NCI-H2227 treated with DMSO at 0.1 percent for 48 hours (cell line): ENCODE data around the gene ACIN1.
A peak's percentile ranks its signal among the peaks of the same experiment; 100 is the strongest.

Experiments
- DNase-seq: peaks from one replicate; lab custom pipeline; 2025; lab: John Stamatoyannopoulos, UW

The ACIN1 gene

DNA sequence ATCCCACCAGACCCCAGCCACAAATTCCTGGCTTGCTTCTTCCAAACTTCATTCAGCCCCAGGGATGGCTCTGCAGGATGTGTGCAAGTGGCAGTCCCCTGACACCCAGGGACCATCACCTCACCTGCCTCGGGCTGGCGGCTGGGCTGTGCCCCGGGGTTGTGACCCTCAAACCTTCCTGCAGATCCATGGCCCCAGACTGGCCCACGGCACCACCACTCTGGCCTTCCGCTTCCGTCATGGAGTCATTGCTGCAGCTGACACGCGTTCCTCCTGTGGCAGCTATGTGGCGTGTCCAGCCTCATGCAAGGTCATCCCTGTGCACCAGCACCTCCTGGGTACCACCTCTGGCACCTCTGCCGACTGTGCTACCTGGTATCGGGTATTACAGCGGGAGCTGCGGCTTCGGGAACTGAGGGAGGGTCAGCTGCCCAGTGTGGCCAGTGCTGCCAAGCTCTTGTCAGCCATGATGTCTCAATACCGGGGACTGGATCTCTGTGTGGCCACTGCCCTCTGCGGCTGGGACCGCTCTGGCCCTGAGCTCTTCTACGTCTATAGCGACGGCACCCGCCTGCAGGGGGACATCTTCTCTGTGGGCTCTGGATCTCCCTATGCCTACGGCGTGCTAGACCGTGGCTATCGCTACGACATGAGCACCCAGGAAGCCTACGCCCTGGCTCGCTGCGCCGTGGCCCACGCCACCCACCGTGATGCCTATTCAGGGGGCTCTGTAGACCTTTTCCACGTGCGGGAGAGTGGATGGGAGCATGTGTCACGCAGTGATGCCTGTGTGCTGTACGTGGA is 52.6 kb downstream of the ACIN1 start, which contains the start of gene PSMB11:
Gene PSMB11 (plus strand): TSS at position 51 of the 804 bp plus-strand sequence. CDS start 14 bp downstream, at position 65.
- no peak for DNase-seq

DNA sequence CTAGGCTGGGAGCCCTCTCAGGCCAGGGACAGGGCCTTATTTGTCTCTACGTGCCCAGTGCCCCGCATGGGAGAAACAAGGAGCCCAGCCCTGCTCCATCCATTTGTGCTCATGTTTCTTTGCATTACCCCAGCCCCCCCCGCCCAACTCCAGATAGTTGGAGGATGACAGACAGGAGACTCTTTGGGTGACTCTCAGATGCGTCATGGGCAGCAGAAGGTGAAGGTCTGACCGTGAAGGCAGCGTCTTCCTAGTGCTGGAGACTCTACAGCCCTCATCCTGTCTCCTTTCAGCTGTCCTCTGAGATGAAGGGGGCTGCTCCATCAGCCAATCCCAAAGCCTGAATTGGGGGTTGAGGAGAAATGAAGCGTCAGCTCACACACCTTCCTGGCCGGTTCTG is 53.2 kb downstream of the ACIN1 start:
- DNase-seq, result no peak

DNA sequence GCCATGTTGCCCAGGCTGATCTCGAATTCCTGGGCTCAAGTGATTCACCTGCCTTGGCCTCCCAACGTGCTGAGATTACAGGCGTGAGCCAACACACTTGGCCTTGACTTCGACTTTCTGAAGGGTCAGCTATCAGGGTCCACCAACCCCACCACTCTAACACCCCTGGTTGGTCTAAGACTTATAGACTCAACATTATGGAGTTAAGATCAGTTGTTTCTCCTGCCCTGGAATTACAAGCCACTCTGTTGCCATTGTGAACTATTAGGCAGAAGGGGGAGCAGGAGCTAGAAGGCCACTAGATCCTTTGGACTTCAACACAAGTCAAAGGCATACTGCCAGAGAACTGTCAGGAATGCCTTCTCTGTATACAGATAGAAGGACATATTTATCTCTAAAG is 54.8 kb downstream of the ACIN1 start:
- no peak for DNase-seq

DNA sequence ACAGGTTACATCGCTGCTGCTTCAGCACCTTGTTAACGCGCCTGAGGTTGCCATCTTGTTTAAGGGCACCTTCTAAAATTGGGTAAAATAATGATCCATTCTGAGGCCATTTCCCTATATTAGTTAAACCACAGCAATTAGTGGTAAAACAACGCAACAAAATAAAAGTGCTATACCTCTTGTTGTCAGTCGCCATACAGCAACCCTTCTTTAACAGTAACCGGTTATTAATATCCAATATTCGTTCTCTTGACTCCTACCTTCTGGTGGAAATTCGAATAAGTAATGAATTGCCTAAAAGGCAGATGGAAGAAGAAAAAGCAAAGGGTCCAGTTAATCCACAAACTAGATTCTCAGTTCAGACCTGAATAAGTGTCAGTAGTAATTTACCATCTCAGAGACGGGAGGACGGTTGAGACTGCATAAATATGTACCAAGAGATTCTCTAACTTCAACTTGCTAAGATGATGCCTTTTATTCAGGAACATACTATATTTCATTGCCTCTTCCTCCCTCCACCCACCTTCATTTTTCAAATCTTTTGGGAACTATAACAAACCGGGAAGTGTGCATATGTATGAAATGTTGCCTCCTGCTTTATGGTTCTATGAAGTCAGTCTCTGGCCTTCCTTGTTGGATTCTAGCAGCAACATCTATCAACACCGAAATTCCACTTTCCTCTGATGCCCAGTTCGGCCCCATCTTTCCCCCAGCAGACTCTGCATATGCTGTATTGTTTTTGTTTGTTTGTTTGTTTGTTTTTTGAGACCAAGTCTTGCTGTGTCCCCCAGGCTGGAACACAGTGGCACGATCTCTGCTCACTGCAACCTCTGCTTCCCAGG is 59.4 kb downstream of the ACIN1 start:
- no peak for DNase-seq

DNA sequence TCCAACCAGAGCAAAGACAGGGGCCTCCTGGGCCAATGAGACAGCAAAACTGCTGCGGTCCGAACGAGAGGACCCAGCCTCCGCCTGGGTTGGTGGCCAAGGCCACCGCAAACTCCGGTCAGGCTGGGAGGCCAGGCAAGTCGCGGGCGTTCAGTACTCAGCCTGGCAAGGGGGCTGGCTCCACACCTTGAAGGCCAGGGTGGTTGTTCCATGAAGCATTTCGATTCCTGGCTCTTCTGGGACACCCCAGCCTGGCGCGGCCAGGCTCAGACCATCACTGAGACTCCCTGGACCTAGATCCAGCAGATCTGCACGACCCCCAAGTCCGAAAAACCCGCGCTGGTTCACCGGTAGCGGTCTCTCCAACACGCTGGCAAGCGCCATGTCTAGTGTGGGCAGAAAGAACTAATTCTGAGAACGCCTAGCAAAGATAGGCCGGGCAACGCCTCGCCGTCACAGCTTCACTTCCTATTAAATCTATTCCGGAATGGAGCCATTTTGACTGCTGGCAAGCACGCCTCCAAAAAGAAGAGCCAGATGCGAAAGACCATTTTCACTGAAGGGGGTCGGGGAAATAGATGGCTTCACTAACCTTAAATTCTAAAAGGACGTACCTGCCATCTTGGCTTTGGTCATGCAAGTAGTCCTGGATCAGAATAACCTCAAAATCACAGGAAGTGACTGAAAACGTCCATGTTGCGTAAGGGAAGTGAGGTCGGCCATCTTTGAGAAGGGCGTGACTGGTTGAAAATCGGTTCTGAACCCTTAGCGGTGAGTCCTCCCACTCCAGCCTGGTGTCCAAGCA is 60.2 kb downstream of the ACIN1 start, which contains the start of gene PSMB5:
Gene PSMB5 (minus strand): TSS at position 403 of the 805 bp plus-strand sequence. CDS start 19 bp downstream, at position 384.
- no peak for DNase-seq

DNA sequence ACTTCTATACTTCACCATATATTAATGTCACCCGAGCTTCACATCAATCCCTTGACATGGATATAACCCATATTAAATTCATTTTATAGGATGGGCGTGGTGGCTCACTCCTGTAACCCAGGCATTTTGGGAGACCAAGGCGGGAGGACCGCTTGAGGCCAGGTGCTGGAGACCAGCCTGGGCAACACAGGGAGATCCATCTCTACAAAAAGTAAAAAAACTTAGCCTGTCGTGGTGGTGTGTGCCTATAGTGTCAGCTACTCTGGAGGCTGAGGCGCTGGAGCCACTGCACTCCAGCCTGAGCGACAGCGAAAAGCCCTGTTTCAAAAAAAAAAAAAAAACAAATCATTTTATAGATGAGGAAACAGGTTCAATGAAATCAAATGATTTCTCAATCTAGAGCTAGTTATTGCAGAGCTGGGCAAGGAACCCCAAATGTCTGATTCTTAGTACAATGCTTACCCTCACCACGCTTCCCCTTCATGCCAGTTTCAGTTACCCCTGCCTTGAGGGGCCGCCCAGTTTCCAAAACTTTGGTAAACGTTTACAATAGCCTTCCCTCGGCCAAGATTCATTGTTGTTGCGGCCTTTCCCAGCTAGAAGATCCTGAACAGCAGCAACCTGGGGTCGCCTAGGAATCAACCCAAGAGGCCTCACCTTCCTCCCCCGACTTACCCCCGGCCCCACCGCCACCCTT is 61.0 kb downstream of the ACIN1 start:
- no peak for DNase-seq

DNA sequence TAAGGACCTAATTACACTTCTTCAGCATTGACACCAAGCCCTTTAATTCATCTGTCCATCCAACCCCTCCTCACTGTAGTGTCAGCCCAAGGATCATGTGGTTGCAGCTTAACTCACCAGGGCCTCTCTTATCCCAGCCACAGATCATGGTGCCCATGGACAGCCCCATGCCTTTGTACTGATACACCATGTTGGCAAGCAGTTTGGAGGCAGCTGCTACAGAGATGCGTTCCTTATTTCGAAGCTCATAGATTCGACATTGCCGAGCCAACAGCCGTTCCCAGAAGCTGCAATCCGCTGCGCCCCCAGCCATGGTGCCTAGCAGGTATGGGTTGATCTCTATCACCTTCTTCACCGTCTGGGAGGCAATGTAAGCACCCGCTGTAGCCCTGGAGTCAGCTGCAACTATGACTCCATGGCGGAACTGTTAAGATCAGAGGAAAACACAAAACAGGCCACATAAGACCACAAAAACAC is 61.6 kb downstream of the ACIN1 start:
- no peak for DNase-seq

DNA sequence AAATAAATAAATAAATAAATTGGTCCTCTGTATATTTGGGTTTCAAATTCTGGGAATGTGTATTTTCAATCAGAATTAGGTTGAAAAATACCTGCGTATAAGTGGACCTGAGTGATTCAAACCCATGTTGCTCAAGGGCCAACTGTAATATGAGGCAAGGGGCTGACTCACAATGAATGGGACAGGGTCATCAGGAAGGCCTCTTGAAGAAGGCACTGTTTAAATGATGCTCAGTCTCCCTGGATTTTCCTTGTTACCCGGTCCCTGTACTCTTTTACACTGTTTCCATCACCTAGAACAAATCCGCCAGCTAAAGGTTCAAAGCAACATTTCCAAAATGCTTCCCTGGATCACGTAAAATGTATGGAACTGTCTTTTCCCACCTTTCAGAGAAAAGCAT is 64.0 kb downstream of the ACIN1 start:
- no peak for DNase-seq

DNA sequence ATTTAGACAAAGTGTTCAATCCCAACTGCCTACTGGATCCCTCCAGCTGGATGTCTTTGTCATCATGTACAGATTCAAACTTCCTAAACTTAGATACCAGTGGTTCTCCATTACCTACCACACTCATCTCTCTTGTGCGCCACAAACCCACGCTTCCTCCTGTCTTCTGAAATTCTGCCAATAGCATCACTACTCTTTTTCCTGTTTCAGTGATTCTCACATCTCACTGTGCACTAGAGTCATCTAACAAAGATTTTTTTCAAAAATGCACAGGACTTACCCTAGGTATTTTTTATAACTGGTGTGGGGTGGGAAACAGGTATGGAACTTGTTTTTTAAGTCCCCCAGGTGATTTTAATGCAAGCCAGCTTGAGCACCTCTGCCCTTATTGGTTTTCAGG is 66.1 kb downstream of the ACIN1 start:
- DNase-seq, result no peak

DNA sequence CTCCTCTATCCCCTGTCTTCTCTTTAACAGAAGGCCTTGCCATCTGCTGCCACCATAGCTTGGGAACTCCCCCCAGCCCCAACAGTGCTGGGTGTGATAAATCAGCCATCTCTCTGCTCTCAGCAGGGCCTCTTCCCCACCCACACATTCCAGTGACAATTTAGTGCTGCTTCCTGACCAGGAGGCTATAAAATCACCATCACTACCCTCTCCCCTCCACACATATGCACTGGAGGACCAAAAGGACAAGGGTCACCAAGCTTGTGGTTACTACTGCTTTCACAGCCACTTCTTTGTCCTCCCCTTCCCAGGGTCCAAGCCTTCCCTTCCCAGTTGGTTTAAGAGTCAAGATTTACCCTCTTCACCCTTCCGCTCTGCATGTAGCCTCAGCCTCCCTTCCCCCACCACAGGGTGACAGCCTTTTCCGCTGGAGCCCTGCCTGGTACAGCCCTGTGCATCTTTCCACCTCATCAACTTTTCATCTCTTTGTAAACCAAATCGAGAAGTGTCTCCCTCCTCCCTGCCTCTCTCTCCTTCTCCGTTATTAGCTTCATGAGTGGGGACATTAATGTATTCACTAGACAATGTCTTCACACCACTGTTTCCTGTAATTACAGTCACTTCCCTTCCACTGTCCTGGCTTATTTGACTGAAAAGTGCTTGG is 69.7 kb downstream of the ACIN1 start:
- DNase-seq, result peak; percentile 74

DNA sequence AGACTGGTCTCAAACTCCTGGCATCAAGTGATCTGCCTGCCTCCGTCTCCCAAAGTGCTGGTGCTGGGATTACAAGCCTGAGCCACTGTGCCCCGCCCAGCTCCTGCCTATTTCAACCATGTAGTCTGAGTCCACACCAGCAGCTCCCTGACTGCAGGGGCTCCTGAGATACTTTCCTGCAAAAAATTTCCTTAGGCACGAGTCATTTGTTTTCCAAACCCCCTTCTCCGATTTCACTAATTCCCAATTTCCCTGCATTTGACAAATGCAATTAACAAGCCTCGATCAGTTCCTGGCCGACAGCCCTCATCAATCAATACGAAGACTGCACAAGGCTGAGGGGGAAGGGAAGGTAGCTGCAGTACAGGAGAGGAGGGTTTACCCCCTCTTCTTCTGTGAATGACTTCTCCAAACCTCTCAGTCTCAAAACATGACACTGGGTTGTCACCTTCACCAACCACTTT is 70.3 kb downstream of the ACIN1 start:
- no peak for DNase-seq

DNA sequence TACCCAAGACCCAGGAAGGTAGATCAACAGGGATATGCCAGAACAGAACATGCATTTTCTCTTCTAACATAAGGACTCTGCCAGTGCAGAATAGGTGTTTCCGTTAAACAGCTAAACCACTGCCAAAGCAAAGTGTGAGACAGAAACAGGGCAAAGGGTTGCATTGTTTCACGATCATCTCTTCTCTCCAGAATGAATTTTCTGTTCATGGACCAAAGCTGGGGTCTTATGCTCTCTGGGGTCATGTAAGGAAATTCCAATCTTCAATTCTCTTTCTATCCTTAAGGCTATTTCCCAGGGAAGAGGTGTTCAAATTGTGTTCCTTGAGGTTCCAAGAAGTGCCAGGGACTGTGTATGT is 71.2 kb downstream of the ACIN1 start:
- no peak for DNase-seq

DNA sequence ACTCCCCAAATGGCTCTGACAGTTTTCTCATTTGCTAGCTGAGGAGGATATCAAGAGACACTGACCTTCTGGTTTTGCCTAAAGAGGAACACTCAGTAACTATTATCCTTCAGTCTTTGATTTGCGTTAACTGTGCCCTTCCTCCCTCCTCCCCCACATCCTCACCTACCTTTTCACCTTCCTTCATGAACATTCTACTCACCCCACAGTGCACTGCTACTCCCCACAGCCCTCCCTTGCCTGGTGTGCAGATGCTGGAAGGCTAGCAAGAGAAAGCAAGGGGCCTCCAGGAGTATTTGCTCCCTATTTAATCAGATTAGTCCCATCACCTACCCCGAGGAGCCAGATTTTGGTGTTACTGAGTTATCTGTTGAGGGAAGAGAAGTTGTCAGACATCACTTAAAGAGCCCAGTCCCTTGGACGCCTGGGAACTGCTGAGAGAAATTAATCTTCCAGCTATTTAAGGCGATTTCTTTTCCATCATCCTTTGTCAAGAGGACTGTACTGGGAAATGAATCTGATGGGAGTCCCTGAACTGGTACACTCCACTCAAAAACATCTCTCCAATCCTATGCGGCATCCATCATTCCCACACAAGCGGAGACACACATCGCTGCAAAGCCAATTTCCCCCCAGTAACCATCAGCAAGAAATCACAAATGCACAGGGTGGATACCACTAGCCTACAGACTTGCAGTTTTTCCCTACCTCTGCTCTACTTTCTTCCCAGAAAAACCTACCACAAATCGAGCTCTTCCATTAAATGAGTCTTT is 71.7 kb downstream of the ACIN1 start:
- no peak for DNase-seq

DNA sequence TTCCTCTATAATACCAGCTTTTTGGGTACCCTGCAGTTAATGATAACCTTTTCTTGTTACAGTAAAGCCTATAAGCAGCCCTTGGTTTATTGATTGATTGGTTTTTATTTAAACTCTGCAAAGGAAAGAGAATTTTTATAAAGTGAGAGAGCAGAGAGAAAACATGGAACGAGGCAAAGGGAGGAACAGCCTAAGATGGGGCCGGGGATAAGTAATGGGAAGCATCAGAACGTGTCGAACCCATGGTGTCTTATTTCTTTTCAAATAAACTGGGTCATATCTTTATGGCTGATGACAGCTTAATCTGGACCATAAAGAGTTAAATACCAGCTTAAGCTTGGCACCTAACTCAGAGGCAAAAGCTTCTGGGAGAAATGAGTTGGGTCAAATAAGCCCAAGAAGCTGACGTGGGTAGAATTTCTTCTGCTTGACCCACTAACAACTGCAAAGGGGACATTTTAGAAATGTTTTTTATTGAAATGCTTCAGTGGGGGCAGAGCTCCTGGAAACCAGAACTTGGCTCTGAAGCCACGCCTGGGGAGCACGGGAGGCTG is 73.0 kb downstream of the ACIN1 start:
- no peak for DNase-seq

DNA sequence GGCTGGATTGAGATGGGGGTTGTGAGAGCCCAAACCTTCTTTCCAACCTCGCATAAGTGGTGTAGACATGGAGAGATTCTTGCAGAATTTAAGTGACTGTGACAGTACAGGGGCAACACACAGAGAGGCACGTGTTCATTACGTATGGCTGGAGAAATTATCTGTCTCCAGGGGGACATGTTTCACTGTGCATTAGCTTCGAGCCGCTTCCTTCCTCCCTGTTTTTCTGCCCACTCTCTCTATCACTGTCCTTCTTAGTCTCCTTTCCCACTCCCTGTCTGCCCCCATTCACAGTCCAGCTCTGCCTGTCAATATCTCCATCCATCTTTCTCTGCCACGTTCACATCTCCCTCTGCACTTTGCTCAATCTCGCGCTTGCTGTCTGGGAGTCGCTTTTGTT is 73.5 kb downstream of the ACIN1 start:
- DNase-seq, result no peak

DNA sequence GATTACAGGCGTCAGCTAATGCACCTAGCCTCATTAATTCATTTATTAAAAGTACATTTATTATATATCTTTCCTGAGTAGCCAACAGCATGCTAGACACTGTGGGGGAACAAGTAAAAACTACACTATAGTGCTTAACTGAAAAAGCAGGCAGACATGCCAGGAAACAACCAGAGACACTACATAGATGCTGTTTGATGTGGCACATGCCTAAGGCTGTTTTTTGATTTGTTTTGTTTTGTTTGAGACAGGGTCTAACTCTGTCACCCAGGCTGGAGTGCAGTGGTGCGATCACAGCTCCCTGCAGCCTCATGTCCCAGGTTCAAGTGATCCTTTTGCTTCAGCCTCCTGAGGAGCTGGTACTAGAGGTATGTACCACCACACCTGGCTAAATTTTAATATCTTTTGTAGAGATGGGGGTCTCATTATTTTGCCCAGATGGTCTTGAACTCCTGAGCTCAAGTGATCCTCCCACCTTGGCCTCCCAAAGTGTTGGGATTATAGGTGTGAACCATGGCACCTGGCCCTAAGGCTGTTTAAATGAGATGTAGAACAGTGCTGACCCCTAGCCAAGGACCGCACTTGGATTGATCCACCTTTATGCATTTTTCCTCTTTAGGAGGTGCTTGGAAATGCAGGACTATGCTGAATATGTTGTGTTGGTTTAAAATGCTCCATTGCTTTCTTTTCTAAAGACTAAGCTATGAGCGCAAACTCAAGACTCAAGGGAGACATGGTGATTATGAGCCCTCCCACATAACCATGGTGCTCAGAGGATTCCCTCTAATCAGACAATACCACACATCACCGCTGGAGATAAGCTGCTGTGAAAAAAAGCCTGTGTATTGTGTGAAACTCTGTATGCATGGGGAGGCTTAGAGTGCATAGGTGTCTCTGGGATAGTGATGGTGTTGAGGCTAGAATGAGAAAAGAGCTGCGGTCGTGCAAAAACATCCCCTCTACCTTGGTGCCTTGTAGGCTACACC is 74.5 kb downstream of the ACIN1 start:
- DNase-seq, result no peak

DNA sequence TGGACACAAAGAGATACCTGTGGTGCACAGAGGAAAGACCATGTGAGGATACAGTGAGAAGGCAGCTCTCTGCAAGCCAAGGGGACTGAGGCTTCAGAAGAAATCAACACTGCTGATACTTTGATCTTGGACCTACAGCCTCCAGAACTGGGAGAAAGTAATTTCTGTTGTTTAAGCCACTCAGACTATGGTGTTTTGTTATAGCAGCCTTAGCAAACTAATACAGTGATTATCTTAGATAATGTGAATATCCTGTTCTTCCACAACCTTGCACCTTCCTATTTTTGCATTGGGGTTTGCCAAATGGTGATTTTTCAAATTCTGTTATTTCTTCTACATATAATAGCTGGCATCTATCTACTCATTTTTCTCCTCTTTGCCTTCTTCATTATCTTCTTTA is 76.8 kb downstream of the ACIN1 start:
- no peak for DNase-seq

DNA sequence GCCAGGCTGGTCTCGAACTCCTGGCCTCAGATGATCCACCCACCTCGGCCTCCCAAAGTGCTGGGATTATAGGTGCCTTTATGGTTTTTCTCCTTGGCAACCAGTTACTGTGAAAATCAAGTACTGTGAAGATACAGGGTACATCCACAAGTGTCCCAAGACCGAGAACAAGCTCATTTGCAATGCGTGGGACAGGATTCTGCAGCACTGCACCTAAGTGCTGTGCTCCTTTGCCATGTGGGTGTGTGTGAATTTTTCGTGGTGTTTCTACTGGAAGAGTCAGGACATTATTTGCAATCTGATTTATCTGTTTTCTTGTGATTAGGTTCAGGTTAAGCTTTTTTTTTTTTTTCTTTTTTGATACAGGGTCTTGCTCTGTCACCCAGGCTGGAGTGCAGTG is 77.8 kb downstream of the ACIN1 start:
- no peak for DNase-seq

DNA sequence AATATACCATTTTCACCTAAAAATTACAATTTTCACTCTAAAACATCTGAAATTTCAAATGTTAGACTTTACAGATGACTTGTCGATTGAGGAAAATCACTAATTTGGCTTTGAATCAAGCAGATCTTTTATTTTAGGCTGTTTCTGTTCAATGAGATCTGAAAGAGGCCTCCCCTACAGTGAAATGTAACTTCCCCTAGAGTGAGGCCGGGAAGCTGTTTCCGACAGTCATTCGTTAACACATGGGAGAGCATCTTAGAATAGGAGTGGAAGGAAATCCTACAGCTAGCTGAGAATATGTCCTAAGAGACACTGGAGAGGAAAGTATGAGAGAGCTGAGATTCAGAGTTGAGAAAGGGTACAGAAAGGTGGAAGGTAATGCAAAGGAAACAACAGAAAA is 79.3 kb downstream of the ACIN1 start:
- no peak for DNase-seq
